ENCODE measurements around the gene PRODH2.

The PRODH2 gene

GRCh38 chr19:35832054-35832453, 19.4 kb upstream of the PRODH2 start:
- Histone ChIP-seq H3K36me3 (ENCODE audit: low read depth) (no peaks in the 10 kb centered on the region), H3K27me3 (ENCODE audit: insufficient read depth, poor library complexity, severe bottlenecking) (no peaks in the 10 kb centered on the region), H3K4me3 (ENCODE audit: severe bottlenecking) (no peak overlapping the region), H3K4me1 (ENCODE audit: insufficient read depth, poor library complexity, severe bottlenecking) (no peaks in the 10 kb centered on the region), H3K9me3 (ENCODE audit: severe bottlenecking) (no peaks in the 10 kb centered on the region), H3K27ac (ENCODE audit: poor library complexity, severe bottlenecking) (no peak overlapping the region)
- ATAC-seq (ENCODE audit: low read depth) (no peak), DNase-seq (ENCODE audit: low spot score) (no peak)
- TF ChIP-seq, protein P1, sequence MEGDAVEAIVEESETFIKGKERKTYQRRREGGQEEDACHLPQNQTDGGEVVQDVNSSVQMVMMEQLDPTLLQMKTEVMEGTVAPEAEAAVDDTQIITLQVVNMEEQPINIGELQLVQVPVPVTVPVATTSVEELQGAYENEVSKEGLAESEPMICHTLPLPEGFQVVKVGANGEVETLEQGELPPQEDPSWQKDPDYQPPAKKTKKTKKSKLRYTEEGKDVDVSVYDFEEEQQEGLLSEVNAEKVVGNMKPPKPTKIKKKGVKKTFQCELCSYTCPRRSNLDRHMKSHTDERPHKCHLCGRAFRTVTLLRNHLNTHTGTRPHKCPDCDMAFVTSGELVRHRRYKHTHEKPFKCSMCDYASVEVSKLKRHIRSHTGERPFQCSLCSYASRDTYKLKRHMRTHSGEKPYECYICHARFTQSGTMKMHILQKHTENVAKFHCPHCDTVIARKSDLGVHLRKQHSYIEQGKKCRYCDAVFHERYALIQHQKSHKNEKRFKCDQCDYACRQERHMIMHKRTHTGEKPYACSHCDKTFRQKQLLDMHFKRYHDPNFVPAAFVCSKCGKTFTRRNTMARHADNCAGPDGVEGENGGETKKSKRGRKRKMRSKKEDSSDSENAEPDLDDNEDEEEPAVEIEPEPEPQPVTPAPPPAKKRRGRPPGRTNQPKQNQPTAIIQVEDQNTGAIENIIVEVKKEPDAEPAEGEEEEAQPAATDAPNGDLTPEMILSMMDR (IDR thresholded peaks at IDR 0.05; ENCODE audit: poor library complexity, severe bottlenecking): no peak

- H3K4me1 ChIP-seq (ENCODE audit: insufficient read depth, poor library complexity, severe bottlenecking): no peaks in the 10 kb centered on the region
- H3K9me3 ChIP-seq (ENCODE audit: severe bottlenecking): no peaks in the 10 kb centered on the region
- no peak overlapping the region for H3K27ac ChIP-seq (ENCODE audit: poor library complexity, severe bottlenecking)
- TF ChIP-seq, protein P1 (IDR thresholded peaks at IDR 0.05; ENCODE audit: poor library complexity, severe bottlenecking): no peak
- no peak overlapping the region for H3K4me3 ChIP-seq (ENCODE audit: severe bottlenecking)
- no peak for ATAC-seq (ENCODE audit: low read depth)
- DNase-seq (ENCODE audit: low spot score): no peak
- H3K27me3 ChIP-seq (ENCODE audit: insufficient read depth, poor library complexity, severe bottlenecking): no peaks in the 10 kb centered on the region
- no peaks in the 10 kb centered on the region for H3K36me3 ChIP-seq (ENCODE audit: low read depth)
Measured at GRCh38 chr19:35830986-35831385, 18.3 kb upstream of the PRODH2 start.

DNA sequence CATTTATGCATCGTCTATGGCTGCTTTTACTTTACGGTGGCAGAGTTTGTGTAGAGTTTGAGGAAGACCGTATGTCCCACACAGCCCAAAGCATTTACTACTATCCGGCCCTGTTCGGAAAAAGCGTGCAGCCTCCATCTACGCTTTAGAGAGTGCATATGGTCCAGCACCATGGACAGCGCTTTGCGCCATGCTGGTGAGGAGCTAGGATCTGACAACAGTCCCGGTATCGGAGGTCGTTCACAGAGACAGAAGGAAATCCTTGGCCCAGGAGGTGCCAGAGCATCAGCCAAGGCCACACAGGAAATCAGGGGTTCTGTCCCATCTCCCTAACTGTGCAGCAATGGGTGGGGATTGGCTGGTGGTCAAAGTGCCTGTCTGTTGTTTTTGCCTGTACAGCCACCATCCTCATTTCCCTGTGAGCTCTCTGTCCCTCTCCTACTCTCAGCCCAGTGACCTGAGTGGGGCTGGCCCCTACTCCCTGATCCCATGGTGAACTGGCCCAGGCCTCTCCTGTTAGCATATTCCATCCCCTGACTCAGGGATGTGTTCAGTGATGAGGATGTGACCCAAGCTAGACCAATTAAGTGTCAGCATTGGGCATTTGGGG, 16.2 kb upstream of the PRODH2 start:
- Histone ChIP-seq H3K4me3 (ENCODE audit: severe bottlenecking) (no peak overlapping the region), H3K27me3 (ENCODE audit: insufficient read depth, poor library complexity, severe bottlenecking) (no peaks in the 10 kb centered on the region), H3K27ac (ENCODE audit: poor library complexity, severe bottlenecking) (no peak overlapping the region), H3K9me3 (ENCODE audit: severe bottlenecking) (no peaks in the 10 kb centered on the region), H3K4me1 (ENCODE audit: insufficient read depth, poor library complexity, severe bottlenecking) (no peaks in the 10 kb centered on the region), H3K36me3 (ENCODE audit: low read depth) (no peaks in the 10 kb centered on the region)
- TF ChIP-seq, protein P1 (IDR thresholded peaks at IDR 0.05; ENCODE audit: poor library complexity, severe bottlenecking): no peak
- no peak for DNase-seq (ENCODE audit: low spot score)
- ATAC-seq (ENCODE audit: low read depth): peak; percentile 44; the same call in 2 of the 3 replicates

GRCh38 chr19:35824150-35824549, 11.5 kb upstream of the PRODH2 start:
- Histone ChIP-seq H3K27ac (ENCODE audit: poor library complexity, severe bottlenecking) (no peak overlapping the region), H3K4me1 (ENCODE audit: insufficient read depth, poor library complexity, severe bottlenecking) (no peaks in the 10 kb centered on the region), H3K4me3 (ENCODE audit: severe bottlenecking) (no peak overlapping the region), H3K27me3 (ENCODE audit: insufficient read depth, poor library complexity, severe bottlenecking) (no peaks in the 10 kb centered on the region), H3K9me3 (ENCODE audit: severe bottlenecking) (no peaks in the 10 kb centered on the region), H3K36me3 (ENCODE audit: low read depth) (no peaks in the 10 kb centered on the region)
- DNase-seq (ENCODE audit: low spot score) (no peak), ATAC-seq (ENCODE audit: low read depth) (no peak)
- TF ChIP-seq, protein P1 (IDR thresholded peaks at IDR 0.05; ENCODE audit: poor library complexity, severe bottlenecking): no peak

GRCh38 chr19:35822579-35822978, 9.9 kb upstream of the PRODH2 start:
- ATAC-seq (ENCODE audit: low read depth) (no peak), DNase-seq (ENCODE audit: low spot score) (no peak)
- TF ChIP-seq, protein P1 (IDR thresholded peaks at IDR 0.05; ENCODE audit: poor library complexity, severe bottlenecking): no peak
- Histone ChIP-seq H3K4me1 (ENCODE audit: insufficient read depth, poor library complexity, severe bottlenecking) (no peaks in the 10 kb centered on the region), H3K27ac (ENCODE audit: poor library complexity, severe bottlenecking) (no peak overlapping the region), H3K4me3 (ENCODE audit: severe bottlenecking) (no peak overlapping the region), H3K27me3 (ENCODE audit: insufficient read depth, poor library complexity, severe bottlenecking) (no peaks in the 10 kb centered on the region), H3K9me3 (ENCODE audit: severe bottlenecking) (no peaks in the 10 kb centered on the region), H3K36me3 (ENCODE audit: low read depth) (no peaks in the 10 kb centered on the region)
